Smooth muscle cell of the coronary artery (primary cell): ENCODE measurements around the gene SPHKAP. TPM values are rescaled to one million over a fixed set of nuclear protein-coding genes. Genes with fewer than 3 reads are reported as not detected.

Experiments used
- total RNA-seq: library from RNA; depleted of rRNA; stranded (reverse); fragments of >200 nt; gene quantifications from 2 replicates; pipeline ENCODE4 v1.2.3, GENCODE V29; 2014; ENCODE audit warnings: low replicate concordance

Gene SPHKAP
- total RNA-seq: not detected in 2 replicates

GRCh38 chr2:228181098-228182019, at the start of gene SPHKAP:
TSS of gene SPHKAP (minus strand) at chr2:228181687. CDS start at chr2:228181598, 89 bp downstream.

